PFSK-1 (cell line): Measurements from ENCODE around the gene PLOD3.

Experiments
- FOXP2 ChIP-seq: optimal IDR thresholded peaks from 2 replicates; pipeline ENCODE3; 2011; ENCODE audit warnings: borderline replicate concordance, control low read depth, inconsistent platforms; ENCODE audit not compliant: insufficient read depth; ENCODE audit errors: extremely low read length, extremely low read depth
- POLR2AphosphoS5 ChIP-seq: IDR thresholded peaks from 2 replicates; pipeline ENCODE4 v1.6.1; 2012; ENCODE audit warnings: low read depth, mild to moderate bottlenecking, control low read depth, low read length, moderate library complexity
- SIN3A ChIP-seq: IDR thresholded peaks from 2 replicates; pipeline ENCODE4 v1.6.1; 2012; ENCODE audit warnings: mild to moderate bottlenecking, low read length, moderate library complexity, borderline replicate concordance; ENCODE audit not compliant: insufficient read depth
- TAF1 ChIP-seq: IDR thresholded peaks from 2 replicates; pipeline ENCODE4 v1.6.1; 2012; ENCODE audit warnings: low read length, control low read depth, borderline replicate concordance; ENCODE audit not compliant: insufficient read depth
- TF ChIP-seq, protein P1 (sequence below), 2 experiments: IDR thresholded peaks; 2 replicates each; pipeline versions ENCODE4 v1.6.1 to v1.8.0; 2011 to 2012; ENCODE audit warnings: low read depth in 2 of 2, low read length in 2 of 2, control low read depth in 1 of 2, inconsistent platforms in 1 of 2, mild to moderate bottlenecking in 1 of 2, moderate library complexity in 1 of 2; ENCODE audit not compliant: insufficient read depth in 1 of 2

PLOD3 gene

DNA sequence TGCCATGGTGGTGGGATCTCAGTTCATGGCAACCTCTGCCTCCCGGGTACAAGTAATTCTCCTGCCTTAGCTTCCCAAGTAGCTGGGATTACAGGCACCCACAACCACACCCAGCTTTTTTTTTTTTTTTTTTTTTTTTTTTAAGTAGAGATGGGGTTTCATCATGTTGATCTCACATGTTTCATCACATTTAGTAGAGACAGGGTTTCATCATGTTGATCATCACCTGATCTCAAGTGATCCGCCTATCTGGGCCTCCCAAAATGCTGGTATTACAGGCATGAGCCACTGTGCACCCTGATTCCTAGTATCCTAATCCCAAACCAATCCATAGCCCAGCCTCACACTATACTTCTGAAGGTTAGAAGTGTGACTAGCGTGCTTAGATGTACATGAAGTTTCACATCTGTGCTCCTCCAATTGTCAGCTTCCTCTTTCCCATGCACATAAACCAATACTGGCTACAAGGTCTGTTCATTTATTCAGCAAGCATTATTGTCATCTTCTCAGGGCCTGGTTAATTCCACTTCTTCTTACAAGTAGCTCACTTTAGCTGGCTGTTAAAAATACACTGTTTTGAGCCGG lies 30.4 kb downstream of the PLOD3 start:
- TF ChIP-seq POLR2AphosphoS5, result no peak
- no peak for TF ChIP-seq TAF1
- TF ChIP-seq, protein P1, sequence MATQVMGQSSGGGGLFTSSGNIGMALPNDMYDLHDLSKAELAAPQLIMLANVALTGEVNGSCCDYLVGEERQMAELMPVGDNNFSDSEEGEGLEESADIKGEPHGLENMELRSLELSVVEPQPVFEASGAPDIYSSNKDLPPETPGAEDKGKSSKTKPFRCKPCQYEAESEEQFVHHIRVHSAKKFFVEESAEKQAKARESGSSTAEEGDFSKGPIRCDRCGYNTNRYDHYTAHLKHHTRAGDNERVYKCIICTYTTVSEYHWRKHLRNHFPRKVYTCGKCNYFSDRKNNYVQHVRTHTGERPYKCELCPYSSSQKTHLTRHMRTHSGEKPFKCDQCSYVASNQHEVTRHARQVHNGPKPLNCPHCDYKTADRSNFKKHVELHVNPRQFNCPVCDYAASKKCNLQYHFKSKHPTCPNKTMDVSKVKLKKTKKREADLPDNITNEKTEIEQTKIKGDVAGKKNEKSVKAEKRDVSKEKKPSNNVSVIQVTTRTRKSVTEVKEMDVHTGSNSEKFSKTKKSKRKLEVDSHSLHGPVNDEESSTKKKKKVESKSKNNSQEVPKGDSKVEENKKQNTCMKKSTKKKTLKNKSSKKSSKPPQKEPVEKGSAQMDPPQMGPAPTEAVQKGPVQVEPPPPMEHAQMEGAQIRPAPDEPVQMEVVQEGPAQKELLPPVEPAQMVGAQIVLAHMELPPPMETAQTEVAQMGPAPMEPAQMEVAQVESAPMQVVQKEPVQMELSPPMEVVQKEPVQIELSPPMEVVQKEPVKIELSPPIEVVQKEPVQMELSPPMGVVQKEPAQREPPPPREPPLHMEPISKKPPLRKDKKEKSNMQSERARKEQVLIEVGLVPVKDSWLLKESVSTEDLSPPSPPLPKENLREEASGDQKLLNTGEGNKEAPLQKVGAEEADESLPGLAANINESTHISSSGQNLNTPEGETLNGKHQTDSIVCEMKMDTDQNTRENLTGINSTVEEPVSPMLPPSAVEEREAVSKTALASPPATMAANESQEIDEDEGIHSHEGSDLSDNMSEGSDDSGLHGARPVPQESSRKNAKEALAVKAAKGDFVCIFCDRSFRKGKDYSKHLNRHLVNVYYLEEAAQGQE (IDR thresholded peaks at IDR 0.05; ENCODE audit: insufficient read depth in 1 of 2, low read depth in 2 of 2, low read length in 2 of 2), result no peak
- TF ChIP-seq FOXP2, result no peak
- no peak for TF ChIP-seq SIN3A

DNA sequence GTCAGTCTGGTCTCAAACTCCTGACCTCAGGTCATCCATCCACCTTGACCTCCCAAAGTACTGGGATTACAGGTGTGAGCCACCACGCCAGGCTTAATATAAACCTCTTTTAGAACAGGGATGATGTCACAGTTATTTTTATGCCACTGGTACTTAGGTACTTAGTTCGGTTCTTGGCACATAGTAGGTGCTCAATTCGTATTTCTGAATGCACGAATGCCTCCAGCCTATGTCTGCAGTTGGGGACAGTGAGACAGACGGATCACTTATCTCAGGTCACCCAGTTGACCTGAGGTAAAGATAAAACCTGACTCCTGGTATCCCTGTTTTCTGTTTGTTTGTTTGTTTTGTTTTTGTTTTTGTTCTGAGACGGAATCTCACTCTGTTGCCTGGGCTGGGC lies 31.2 kb downstream of the PLOD3 start:
- TF ChIP-seq, protein P1 (IDR thresholded peaks at IDR 0.05; ENCODE audit: insufficient read depth in 1 of 2, low read depth in 2 of 2, low read length in 2 of 2), result no peak
- TF ChIP-seq POLR2AphosphoS5 (no peak), SIN3A (no peak), TAF1 (no peak), FOXP2 (no peak)

DNA sequence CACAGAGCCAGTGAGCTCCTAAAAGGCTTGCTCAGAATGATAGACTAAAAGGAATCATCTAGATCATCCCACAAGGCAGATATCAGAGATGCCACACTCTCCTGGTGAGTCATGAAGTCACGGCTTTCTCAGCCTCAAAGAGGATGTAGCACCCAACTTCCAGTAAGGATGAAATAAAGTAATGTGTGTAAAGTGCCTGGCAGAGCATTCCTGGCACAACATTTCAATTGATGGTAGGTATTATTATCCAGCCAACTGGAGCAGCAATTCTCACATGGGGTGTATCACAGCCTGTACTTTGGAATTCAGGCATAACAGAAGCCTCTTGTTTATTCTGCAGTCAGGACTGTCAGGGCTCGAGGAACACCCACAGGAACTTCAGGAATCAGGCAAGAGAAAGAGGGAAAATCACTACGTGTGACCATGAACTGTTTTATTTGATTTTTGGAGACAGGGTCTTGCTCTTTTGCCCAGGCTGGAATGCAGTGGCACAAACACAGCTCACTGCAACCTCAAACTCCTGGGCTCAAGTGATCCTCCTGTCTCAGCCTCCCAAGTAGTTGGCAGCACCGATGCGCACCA lies 32.0 kb downstream of the PLOD3 start:
- TF ChIP-seq POLR2AphosphoS5 (no peak), TAF1 (no peak), SIN3A (no peak), FOXP2 (no peak)
- TF ChIP-seq, protein P1 (IDR thresholded peaks at IDR 0.05; ENCODE audit: insufficient read depth in 1 of 2, low read depth in 2 of 2, low read length in 2 of 2), result no peak

DNA sequence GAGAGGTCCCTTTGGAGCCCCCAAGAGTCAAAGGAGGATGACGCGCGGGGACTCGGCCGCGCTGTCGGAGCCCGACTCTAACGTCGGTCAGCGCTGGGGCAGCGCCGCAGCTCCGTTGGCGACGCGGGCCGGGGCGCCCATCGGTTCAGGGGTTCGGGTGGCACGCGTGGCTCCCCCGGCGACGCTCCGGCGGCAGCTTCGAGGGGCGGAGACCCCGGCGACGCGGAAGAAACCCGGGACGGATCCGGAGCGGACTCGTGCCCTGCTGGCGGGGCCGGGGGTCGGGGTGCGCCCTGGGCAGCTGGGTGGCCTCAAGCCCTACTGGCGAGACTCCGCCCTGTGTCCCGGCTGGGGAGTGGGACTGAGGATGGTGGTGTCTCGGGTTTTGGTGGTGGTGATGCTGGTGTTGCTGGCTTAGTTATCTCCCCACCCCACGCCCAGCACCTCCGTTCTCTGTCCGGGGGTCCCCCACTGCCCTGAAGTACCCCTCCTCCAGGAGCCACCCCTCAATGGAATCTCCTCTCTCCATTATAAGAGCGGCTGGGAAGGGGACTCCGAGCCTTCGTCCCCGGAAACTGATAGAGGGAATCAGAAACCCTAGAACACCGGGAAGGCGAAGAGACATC lies 37.1 kb downstream of the PLOD3 start, which contains the start of gene NAT16:
NAT16 (minus strand) TSS at position 164 of the 626 bp plus-strand sequence. CDS start 5,486 bp downstream, outside the sequence.
- TF ChIP-seq POLR2AphosphoS5 (no peak), FOXP2 (no peak), SIN3A (no peak), TAF1 (no peak)
- TF ChIP-seq, protein P1 (IDR thresholded peaks at IDR 0.05; ENCODE audit: insufficient read depth in 1 of 2, low read depth in 2 of 2, low read length in 2 of 2), result no peak
